HG03460 (cell line): ENCODE results near the gene DVL1.

Experiments used
- ATAC-seq: cut with Tn5 transposase; IDR thresholded peaks from one replicate; pipeline ENCODE4 v1.9.1; 2021; ENCODE audit not compliant: unreplicated experiment

Gene DVL1

DNA sequence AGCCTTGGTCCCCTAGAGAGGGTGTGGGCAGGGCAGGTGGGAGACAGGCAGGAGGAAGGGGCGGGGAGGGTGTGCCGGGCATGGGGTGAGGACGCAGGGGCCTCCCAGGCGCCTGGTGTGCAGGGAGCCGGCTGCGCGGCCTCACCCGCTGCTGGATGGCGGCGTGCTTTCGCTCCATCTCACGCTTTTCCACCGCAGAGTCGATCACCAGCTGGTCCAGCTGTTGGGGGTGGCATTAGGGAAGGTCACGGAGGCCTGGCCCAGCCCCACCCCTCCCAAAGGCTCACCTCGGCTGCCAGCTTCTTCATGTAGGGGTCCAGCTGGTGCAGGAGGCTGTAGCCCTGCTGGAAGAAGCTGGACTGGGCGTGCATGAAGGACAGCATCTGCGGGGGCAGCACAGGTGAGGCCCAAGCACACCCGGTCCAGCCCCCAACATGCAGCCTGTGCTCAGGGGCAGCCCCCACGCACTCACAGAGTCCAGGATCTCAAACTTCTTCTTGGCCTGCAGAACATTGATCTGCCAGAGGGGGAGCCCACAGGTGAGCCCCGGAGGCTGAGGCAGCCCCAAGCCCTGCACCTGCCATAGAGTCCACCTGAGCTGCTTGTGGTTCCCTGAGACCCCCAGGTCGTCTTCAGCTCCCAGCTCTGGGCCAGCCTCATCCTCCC lies 49.4 kb downstream of the DVL1 start:
- no peak for ATAC-seq

DNA sequence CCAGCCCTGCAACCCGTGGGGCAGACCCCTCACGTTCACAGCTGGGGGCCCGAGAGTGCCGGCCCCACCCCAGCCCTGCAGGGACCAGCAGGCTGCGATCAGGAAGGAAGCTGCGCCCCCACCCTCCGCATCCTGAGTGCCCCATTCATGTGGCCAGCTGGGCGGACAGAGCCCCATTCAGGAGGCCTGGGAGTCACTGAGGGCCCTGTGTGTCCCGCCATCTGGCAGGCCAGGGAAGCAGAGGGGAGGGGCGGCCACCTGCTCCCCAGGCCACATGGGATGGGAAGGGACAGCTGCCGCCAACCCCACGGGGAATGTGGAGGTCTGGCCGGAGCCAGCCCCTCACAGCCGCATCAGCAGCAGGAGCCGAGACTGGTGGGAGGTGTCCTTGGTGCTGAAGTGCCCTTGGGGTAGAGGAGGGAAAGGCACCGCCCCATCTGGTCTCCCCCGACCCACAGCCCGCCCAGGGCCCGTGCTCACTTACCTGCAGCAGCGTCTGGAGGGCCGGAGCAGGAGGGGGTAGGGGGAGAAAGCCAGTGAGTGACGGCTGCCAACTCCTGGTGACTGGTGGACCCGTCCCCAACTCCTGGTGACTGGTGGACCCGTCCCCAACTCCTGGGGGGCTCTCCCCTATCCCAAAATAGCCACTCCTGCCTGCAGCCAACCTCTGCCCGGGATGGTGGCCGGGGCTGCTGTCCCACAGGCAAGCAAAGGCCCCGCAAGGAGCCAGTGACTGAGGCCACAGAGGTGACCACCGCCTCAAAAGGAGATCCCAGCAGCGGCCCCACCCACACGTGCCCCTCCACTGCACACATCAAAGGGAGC lies 50.1 kb downstream of the DVL1 start:
- ATAC-seq = no peak

DNA sequence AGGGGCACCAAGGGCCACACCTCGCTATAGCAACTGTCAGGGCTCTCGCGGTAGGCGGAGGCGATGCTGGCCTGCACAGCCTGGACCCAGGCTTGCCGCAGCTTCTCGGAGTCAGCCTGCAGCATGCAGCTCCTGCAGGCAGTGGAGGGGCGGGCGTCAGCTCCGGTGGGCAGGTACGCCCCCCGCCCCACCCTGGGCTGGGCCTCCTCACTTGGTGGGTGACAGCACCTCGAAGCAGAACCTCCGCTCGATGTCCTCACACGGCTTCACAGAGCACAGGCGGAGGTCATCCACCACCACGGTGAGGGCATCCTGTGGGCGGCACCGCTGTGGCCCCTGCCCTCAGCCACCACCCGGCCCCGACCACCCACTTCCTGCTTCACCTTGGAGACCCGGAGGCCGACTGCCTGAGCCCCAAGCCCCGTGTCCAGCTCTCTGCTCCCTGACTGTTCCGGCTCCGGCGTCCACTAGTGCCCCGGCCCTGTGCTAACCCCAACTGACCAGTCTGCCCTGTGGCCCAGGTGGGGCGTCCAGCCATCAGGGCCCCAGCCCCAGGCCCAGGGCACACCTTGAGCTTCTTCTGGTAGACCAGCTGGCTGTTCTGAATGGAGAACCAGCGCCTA lies 51.3 kb downstream of the DVL1 start:
- no peak for ATAC-seq

DNA sequence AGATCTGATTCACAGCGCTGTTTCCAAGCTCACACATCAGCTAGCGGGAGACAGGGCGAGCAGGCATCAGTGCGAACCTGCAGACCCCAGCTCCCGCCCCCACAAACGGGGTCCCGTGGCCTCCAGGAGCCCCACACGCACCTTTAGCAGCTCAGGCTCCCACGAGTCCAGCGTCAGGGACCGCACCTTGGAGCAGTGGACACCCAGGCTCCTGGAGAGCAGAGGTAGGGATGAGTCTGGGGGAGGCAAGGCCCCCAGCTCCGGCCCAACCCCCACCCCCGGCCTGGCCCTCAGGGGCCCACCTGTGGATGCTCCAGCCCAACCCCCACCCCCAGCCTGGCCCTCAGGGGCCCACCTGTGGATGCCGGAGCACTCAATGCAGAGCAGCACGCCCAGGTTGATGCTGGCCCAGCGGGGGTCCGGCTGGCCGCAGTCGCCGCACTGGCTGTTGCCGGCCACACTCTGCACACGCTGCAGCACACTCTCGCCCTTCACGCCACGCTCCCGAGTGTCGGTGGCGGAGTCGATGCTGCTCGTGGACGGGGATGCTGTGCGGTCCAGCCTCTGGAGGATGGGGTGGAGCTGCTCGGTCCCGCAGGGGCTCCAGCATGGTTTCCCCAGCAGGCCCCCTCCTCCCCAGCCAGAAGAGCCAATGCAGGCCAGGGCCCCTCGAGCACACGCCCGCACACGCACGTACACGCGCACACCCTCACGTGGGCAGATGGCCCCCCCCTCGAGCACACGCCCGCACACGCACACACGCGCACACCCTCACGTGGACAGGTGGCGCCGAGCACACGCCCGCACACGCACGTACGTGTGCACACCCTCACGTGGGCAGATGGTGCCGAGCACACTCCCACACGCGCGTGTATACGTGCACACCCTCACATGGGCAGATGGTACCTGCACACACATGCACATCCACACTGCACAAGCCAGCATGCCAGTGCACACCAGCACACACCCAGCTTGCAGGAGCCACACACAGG lies 52.9 kb downstream of the DVL1 start:
- no peak for ATAC-seq

DNA sequence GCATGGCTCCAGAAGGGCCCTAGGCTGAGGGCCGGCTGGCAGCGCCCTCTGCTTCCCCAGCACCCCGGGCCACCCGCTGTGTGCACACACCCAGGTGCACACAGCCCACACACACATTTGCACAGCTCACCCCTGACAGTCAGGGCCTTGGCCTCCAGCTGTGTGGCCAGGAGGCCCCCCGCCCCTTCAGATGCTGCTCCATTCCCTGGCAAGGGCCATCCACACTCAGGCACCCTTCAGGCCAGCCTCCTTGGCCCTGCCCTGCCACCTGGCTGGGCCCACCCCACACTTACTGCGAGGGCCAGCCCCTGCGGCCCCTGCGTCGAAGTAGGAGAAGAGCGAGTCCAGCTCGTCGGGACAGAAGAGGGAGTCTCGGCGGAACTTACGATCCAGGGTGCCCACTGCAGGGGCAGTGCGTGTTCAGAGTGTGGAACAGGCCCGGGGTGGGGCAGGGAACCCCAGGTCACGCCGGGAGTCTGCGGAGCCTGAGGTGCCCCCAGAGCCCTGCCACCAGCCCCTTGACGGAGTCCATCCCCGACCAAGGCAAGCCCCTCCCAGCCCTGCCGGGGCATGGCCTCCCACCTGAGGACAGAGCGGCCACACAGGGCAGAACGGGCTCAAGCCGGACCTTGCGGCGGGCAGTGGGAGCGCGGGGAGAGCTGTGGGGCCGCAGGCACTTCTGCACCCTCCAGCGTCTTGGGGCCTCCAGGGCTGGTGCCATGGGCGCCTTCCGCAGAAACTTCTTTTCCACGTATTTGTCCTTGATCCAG lies 53.9 kb downstream of the DVL1 start:
- no peak for ATAC-seq

DNA sequence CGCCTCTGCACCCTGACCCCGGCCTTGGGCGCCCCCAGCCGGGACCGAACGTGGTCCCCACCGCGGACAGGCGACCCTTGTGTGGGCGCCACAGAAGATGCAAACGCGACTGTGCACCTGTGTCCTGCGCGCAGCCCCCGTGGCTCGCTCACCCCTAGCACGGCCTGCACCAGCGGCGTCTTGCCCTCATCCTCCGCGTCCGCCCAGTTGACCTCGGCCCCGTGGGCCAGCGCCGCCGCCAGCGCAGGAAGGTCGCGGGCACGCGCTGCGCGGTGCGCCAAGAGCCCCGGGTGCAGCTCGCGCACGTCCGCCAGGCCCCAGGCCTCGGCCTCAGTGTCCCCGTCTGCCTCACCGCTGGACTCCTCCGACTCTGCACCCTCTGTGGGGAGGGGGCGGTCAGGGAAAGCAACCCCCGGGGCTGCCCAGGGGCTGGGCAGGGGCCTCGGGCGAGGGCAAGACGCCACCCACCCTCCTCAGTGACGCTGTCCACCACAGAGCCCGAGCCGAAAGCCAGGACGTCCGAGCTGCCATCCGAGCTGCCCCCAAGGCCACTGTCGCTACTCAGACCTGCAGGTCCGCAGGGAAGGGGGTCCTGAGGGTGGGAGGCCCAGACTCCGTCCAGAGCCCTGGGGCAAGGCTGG lies 54.8 kb downstream of the DVL1 start:
- no peak for ATAC-seq

DNA sequence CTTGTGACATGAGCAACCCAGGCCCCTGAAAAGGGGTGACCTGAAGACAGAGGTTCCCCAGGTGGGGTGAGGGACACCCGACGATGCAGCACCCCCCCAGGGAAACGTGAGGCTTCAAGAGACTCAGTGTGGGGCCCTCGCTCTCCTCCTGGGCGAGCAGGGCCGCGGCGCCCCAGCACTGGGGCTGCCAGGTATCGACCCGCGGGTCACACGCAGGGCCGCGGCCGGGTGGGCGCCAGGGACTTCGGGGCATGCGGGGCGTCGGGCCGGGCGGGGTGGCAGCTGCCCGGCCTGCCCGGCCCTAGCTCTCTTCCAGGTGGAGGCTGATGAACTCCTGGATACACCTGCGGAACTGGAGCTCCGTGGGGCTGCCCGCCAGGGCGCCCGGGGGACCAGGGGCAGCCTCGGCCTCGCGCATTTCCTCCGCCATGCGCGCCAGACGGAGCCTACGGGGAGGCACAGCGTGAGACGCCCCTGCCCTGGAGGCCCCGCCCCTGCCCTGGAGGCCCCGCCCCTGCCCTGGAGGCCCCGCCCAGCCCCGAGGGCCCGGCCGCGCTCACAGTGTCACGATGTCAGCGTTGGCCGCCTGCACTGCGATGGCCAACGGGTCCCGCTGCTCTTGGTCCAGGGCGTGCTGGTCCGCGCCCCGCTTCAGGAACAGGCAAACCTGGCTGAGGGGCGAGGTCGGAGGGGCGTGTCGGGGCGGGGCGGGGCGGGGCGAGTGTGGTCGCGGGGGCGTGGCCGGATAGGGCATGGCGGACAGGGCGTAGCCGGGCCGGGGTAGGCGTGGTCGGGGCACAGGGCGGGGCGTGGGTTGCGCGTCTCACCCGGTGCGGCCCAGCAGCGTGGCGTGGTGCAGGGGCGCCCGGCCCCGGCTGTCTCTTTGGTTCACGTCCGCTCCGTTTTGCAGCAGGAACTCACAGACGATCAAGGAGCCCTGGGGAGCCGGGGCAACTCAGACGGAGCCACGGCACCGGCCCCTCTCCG lies 55.7 kb downstream of the DVL1 start:
- no peak for ATAC-seq

DNA sequence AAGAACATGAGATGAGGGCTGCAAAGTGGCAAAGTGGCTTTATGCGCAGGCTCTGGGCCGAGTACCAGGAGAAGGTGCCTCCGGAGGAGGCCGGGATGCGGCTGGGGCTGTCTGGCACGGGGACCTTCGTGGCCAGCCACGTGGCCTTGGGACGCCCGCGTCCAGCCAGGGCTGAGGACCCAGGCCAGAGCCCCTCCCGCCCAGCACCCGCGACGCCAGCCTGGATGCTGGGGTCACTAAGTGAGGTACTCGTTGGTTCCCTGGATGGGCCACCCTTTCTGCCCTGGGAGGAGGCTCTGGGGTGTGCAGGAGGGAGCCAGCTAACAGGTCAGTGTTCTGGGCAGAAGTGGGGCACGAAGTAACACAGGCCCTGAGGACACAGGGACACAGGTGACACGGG lies 56.4 kb downstream of the DVL1 start:
- no peak for ATAC-seq

DNA sequence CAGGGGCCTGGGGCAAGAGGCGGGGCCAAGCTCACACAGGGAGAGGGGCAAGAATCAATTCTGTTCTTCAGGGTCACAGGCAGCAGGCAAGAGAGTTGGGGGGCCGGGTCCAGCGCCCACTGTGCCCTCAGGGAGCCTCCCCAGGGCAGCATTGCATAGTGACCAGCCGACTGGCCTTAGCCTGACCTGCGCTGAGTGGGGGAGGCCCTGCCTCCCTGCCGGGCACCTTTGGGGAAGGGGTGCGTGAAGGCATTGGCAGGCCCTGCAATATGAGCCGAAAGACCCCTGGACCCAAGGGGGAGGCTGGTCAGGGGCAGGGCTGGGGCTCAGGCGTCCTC lies 56.8 kb downstream of the DVL1 start:
- no peak for ATAC-seq

DNA sequence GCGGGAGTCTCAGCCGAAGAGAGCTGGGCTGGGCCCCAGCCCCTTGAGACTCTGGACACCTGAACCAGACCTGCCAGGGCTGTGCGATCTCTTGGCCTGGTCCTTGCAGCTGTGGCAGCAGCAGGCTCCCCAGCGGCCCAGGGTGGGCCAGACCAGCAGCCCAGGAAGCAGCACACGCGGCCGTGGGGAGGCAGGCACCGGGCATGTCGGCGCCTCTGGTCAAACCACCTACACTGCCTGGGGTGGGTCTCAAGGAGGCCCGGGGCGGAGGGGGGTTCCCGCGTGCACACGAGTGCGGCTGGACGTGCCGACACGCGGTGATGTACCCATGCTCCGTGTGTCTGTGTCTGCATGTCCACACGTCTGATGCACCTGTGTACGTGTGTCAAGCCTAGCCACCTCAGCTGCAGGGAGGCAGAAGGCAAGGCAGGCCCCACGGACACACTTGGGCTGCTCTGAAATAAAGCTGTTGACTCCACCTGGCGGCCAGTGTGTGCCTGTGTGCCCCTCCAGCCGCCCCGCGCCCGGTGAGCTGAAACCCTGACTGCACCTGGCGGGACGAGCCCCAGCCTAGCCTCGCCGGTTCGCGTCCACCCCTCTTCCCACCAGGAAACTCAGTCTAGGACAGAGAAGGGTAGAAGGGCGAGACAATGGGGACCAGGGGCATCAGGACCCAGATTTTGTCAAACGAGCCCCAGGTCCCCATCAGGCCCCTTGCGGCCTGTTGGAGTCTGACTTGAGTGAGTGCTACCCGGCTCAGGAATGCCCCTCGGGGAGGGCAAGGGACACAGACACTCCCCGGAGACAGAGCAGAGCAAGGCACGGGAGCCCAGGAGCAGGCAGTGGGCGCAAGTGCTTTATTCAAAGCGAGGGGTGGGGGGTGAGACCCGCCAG lies 57.4 kb downstream of the DVL1 start:
- peak; percentile 42 for ATAC-seq

DNA sequence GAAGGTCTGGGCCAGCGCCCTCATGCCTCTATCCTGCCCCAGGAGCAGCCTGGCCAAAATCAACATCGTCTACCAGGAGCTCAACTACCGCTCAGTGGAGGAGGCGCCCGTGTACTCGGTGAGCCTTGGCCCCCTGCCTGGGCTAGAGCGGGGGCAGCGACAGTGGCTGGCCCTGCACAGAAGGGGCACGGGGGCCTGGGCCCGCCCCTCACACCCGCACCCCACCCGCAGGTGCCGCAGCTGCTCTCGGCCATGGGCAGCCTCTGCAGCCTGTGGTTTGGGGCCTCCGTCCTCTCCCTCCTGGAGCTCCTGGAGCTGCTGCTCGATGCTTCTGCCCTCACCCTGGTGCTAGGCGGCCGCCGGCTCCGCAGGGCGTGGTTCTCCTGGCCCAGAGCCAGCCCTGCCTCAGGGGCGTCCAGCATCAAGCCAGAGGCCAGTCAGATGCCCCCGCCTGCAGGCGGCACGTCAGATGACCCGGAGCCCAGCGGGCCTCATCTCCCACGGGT lies 58.1 kb downstream of the DVL1 start:
- no peak for ATAC-seq

DNA sequence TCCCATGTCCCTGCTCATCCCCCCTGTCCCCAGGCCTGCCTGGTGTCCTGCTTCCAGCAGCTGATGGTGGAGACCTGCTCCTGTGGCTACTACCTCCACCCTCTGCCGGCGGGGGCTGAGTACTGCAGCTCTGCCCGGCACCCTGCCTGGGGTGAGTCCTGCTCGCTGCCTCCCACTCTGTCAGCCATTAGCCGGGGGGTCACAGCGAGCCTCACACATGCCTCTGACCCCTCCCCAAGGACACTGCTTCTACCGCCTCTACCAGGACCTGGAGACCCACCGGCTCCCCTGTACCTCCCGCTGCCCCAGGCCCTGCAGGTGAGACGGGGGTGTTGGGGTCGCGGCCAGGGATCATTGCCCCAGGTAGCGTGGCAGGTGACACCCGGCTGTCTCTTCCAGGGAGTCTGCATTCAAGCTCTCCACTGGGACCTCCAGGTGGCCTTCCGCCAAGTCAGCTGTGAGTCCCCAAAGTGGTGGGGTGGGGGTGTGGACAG lies 58.9 kb downstream of the DVL1 start:
- ATAC-seq = no peak

DNA sequence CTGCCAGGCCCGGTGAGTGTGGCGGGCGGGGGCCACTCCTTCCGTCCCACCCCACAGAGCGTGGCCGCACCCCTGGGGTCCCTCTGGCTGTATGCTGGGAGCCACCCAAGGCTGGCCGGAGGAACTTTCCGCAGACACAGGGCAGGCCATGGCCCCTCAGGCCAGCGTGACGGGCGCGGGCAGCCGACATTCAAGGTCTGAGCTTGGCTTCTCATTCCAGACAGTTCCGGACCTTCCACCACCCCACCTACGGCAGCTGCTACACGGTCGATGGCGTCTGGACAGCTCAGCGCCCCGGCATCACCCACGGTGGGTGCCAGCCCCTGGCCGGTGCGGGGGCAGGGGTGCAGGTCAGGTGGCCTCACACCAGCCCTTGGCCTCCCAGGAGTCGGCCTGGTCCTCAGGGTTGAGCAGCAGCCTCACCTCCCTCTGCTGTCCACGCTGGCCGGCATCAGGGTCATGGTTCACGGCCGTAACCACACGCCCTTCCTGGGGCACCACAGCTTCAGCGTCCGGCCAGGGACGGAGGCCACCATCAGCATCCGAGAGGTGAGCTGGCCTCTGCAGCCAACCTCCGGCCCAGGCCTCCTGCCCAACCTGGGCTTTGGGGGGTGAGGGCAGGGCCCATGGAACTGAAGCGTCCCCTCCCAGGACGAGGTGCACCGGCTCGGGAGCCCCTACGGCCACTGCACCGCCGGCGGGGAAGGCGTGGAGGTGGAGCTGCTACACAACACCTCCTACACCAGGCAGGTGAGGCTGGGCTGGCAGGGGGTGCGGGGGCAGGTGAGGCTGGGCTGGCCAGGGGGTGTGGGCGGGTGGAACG lies 61.7 kb downstream of the DVL1 start:
- no peak for ATAC-seq

DNA sequence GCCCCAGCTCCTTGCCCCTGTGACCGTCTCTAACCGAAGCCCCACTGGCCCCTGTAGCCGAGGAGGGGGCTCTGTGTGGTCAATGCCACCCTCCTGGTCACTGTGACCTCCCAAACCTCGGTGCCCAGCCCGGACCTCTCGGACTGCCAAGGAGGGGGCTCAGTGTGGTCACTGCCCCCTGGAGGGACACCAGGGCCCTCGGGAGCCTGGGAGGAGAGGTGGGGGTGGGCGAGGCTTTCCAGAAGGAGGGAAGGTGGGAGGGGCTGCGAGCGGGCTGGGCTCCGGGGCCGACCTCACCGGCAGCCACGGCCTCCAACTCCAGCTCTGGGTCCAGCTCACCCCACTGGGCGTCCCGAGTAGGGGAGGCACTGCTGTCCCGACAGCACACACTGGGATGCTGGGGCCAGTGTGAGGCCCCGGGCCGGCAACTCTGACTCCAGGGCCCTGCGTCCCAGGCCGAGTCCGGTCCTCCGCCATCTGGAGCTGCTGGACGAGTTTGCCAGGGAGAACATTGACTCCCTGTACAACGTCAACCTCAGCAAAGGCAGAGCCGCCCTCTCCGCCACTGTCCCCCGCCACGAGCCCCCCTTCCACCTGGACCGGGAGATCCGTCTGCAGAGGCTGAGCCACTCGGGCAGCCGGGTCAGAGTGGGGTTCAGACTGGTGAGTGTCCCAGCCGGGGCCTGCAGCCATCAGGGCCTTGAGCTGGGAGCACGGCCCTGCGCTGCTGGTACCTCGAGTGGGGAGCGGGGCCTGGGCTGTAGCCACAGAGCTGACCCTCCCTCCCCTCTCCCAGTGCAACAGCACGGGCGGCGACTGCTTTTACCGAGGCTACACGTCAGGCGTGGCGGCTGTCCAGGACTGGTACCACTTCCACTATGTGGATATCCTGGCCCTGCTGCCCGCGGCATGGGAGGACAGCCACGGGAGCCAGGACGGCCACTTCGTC lies 62.6 kb downstream of the DVL1 start:
- no peak for ATAC-seq

DNA sequence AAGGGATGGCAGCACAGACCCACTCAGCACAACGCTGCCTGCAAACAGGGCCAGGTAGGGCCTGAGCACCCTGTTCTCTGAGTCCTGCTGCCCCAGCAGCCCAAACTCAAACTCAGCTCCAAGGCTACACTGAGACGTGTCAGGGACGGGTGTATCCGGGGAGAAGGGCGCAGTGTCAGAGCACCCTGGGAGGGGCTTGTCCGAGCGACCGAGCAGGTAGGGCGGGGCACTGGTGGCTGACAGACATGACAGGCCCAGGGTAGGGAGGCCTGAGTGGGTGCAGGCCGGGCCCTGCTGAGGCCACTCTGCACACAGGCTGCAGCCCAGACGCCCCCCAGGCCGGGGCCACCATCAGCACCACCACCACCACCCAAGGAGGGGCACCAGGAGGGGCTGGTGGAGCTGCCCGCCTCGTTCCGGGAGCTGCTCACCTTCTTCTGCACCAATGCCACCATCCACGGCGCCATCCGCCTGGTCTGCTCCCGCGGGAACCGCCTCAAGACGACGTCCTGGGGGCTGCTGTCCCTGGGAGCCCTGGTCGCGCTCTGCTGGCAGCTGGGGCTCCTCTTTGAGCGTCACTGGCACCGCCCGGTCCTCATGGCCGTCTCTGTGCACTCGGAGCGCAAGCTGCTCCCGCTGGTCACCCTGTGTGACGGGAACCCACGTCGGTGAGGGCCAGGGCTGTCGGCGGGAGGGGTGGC lies 63.5 kb downstream of the DVL1 start:
- no peak for ATAC-seq
